Measurements from ENCODE around the gene RAD18.

RAD18 gene, protein sequence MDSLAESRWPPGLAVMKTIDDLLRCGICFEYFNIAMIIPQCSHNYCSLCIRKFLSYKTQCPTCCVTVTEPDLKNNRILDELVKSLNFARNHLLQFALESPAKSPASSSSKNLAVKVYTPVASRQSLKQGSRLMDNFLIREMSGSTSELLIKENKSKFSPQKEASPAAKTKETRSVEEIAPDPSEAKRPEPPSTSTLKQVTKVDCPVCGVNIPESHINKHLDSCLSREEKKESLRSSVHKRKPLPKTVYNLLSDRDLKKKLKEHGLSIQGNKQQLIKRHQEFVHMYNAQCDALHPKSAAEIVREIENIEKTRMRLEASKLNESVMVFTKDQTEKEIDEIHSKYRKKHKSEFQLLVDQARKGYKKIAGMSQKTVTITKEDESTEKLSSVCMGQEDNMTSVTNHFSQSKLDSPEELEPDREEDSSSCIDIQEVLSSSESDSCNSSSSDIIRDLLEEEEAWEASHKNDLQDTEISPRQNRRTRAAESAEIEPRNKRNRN

DNA sequence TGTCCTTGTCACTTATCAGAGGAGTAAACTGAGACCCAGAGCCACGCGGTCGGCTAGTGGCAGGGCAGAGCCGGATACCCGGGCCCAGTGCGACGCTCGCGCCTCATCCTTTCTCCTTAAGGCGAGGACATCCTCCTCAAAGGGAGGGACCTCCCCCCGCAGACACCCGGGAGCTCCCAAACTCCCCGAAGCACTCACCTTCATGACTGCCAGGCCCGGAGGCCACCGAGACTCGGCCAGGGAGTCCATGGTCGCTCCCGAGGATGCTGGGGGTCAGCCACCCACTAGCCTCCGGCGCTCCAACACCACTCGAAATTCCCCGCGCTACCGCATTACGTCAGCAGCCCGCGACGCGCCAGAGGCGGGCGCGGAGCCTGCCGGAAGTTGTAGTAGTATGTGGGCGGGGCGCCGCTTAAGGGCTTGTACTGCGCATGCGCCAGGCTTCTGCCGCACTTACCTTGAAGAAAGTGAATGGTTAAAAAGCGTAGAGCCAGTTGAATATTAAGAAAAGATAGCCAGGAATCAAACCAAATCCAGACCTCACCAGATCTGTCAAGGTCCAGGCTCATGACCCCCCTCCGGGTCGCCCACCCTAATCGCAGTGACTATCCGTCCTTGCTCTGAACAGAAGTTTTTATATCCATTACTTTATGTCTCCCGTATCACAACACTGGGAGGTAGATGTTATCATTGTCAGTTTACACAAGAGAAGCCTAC, at the start of gene RAD18:
RAD18 (minus strand) TSS at position 336 of the 717 bp plus-strand sequence; CDS start at position 249, 87 bp downstream.
- DNase-seq, result peak; percentile 97

DNA sequence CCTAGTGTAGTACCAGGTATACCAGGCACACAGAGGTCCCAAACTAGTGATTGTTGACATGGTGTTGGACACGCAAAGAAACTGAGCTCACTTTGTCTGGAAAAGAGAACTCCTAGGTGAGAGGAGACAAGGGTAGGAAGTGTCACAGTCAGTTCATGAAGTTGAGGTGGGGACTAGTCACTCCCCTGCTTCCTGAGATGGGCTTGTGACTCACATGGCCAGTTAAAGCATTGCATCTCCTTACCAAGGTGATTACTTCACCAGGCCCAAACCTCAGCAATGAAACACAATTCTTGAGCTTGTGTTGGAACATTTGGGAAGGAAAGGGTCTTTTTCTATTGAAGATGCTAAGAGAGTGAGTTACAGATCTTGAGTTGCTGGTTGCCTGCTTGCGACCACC, 49.2 kb upstream of the RAD18 start:
- no peak for DNase-seq

DNA sequence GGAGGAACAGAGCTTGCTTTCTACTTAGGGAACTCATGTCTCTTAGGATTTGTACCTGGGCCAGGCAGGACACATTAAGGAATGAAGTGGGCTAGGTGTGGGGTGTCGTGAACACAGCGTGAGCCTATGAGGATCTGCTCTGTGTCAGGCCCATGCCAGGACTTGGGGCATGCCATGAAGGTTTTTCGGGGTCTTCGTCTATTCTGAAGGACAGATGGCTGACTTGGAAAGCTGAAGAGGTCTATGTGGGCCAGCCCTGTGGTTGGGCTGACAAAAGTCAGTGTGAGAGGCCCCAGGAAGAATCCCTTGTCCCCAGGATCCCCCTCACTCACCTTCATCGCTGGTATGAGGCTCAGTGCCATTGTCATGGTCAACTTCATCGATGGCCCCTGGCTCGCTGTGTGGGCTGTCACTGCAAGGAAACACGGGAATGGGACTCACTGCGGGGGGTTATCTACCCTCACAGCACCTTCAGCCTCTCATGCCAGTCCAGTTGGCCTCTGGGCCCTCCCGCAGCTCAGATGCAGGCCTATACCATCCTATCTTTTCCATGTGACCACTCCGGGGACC, 46.8 kb upstream of the RAD18 start:
- no peak for DNase-seq

DNA sequence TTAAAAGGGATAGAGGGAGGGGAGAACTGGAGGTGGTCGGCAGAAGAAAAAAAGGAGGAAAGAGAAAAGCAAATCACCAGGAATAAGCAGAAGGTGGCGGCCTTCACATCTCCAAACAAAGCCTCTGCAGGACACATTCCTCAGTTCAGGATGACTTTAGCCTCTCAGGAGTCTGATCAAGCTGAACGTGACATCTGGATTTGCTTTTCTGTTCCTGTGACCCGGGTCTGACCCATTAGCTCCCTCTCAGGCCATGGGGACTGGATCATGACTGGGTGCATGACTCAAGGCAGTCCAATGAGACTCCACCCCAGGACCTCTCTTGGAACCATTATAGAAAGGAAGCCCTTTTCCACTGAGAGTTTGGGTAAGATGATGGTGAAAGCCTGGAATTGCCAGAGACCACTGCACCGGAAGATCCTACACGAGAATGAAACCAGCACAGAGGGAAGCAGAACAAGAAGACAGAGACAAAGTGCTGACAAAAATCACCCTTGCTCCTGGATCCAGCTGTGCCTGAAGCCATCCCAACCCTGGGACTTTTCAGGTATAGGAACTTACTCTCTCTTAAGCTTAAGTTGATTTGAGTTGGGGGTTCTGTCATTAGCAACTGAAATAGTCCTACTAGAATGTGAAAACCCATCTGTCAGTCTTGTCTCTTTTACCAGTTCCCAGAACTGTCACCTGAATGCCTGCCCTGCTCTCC, 45.4 kb upstream of the RAD18 start:
- DNase-seq, result no peak

DNA sequence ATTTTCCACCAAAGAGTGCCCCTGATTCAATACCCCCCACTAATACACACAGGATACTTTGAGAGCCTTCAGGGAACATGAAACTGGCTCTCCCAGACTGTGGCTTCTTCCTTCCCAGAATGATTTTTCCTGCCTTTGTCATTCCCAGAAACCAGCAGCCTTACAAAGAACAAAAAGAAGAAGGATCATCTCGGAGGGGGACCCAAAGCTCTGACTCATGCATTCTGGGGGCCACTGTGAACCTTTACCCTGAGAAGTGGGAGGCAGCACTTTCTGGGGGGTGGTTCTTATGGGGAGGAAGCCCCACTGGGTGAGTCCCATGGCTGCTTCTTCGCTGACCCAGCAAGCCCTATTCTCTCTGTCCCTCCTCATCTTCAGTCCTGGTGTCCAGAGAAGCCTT, 44.7 kb upstream of the RAD18 start:
- no peak for DNase-seq

DNA sequence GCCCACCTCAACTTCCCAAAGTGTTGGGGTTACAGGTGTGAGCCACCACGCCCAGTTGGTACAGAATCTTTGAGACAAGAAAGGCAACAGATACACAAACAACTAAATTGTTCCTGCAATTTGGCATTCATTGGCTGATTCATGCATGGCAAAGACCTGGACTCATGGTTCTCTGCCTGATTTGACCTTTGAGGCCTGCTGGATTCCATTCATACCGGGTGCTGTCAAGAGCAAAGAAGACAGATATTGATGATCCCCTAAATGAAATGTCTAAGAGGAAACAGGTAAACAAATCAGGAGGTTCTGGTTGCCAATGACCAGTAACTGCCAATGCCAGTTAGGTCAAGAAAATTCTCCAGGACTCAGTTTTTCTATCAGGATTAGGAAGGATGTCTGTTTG, 43.9 kb upstream of the RAD18 start:
- no peak for DNase-seq

DNA sequence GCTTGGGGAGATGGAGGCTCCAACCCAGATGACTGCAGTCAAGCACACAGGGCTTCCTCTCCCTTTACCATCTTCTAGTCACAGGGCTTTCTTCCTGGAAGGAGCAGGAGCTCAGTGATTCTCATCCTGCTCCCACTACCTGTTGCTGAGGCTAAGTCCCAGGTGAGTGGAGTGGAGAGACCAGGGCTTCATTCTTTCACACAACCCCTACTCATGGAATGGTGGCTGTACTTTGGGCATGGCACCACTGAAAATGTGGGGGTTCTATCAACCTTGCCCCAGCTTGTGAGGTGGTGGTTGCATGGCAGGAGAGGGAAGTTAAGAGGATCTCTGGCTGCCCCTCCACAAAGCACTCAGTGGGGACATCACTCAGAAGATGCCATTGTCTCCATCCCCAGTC, 36.8 kb upstream of the RAD18 start:
- DNase-seq, result no peak

DNA sequence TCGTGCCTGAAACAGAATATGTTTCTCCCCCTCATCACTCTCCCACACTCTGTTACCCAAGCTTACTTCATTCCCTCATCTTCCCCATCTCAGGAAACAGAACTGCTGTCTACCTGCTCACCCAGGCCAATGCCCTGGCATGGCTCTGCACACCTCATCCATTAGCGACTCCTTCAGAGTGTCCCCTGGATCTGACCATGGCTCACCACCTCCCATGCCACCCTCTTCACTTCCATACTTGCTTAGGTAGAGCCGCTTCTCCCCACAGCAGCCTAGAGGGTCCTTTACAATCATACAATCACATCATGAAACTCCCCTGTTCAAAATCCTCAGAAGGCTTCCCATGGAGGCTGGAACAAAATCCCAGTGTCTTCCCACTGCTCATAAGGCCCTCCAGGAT, 33.9 kb upstream of the RAD18 start:
- DNase-seq, result no peak

DNA sequence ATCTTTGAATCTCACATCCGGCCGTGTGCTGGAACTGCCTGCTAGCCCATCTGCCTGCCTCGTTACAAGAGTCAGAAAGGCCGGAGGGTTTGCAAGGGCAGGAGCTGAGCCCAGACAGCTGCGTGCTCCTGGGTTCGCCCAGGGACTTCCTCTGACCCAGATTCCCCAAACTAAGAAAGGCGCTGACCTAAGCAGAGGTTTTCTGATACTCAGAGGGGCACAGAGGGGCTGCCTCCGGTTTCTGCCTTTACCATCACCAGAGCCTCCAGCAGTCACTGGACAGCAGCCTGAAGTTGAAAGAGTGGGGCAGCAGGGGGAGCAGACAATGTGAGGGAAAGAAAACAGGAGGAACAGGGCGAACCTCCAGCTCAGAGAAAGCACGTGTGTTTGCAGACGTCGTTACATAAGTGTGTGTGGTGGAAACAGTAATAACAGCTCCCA, 33.4 kb upstream of the RAD18 start:
- DNase-seq, result no peak

DNA sequence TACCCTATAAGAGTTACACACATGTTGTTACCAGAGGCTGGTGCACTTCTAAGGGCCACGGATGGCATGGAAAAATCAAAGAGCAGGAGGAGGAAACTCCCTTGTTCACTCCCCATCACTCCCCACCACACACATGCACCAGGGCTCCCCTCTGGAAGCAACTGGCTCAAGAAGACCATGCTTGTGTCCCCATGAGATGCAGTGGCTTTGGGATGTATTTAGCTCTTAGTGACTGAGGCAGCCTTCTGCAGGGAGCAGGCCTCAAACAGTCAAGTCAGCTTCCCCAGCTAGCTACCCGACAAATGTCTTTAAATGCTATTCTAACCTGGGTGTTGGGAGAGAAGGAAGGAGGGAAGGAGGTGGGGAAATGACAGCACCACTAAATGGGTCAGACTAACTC, 32.9 kb upstream of the RAD18 start:
- DNase-seq, result no peak

DNA sequence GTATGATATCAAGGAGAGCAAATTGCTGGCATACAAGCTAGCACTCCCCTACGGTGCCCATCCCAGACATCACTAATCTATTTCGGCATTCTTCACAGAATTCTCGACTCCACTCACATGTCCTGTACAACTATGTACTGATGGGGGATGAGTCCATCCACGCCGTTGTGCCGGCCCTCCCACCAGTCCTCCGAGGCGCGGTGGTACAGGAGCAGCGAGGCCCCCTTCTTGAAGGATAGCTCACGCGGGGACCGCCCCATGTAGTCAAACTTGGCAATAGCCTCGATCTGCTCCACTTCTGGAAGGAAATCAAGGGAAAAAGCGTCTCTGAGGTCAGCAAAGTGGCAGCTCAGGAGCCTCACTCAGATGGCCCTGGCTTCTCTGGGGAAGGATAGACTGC, 31.0 kb upstream of the RAD18 start:
- DNase-seq, result no peak

DNA sequence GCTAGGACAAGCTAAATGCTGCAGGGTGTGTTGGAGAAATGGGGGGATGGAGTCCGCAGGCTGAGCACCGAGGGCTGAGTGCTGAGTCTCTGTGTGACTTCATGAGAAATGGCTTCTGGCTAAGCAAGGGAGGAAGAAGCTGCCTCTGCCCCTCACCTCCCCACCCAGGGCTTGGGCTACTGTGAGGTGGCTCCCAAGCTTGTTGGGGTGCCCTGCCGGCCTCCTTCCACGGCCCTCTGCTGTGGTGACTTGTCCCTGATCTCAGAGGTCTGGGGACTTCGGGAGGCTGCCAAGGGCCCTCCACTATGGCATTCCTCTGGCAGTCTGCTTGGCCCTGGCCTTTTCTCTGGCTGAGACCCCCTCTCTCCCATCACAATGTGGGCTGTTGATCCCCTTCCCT, 30.1 kb upstream of the RAD18 start:
- DNase-seq, result no peak

DNA sequence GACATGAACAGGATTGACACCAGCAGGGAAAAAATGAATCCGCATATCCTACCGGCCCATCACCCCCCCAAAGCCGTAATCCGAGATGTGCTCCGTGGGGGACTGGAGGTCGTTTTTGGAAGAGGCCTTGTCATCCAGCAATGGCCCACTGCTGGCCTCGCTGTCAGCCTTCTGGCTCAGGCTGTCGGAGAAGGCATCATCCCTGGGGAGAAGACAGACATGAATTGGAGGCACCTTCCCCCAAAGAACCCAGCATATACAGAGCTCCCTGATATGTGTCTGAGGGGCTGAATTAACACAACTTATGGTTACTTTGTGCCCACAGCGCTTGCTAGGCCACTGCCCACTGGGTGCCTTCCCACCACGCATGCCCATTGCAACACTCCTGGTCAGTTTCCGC, 29.6 kb upstream of the RAD18 start:
- DNase-seq, result no peak

DNA sequence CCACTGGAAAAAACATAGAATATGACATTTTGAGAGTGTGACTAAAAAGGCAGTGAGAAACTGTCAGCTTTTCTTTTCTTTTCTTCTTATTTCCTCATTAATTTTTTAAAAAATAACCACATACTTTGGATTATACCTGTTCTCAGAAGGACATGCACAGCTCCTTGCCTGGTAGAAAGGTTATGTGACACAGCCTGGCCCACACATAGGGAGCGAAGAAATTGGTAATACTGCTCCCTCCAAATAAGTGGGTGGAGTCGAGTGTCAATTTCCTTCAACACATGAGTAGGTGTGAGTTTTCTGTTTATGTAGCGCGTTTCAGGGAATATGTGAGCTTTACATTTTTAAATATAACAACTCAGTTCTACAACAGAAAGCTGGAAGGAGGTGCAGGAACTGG, 28.9 kb upstream of the RAD18 start:
- no peak for DNase-seq

DNA sequence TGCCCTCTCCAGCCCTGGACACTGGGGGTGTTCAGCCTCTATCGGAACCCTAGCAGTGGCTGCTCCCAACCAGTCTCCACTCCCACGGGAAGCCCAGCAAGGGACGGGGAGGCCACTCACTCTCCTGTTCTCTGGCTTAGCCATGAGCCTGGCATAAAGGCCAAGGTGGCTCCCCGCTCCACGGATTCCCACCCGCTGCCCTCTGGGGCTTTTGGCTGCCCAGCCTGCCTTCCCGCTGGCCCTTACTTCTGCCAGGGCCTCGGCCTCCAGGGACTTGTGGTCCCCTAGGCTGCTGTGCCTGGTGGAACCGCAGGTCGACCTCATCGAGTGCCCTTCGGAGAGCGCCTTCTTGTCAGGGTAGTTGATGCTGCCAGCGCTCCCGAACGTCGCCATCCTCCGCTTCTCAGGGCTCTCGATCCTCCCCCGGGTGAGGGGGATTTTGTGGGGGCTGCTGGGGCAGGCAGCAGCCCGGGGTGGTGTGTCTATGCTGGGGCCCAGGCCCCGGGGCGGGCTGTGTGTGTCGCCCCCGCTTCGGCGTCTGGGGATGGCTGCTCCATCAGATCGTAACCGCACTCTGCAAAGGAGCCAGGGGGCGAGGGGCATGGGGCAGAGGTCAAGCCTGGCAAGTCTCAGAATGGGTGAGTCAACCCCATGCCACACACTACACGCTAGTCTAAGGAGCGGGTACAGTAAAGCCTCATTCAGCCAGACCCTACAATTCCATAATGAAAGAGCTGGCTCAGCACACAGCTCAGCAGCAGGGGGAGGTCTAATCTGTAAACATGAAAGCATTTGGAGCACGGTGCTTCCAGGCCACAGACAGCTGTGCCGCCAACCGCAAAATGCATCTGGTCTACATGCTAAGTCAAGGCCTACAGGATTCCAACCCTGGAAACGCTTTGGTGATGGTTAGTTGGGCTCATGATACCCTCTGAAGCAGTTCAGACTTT, 27.3 kb upstream of the RAD18 start:
- no peak for DNase-seq

DNA sequence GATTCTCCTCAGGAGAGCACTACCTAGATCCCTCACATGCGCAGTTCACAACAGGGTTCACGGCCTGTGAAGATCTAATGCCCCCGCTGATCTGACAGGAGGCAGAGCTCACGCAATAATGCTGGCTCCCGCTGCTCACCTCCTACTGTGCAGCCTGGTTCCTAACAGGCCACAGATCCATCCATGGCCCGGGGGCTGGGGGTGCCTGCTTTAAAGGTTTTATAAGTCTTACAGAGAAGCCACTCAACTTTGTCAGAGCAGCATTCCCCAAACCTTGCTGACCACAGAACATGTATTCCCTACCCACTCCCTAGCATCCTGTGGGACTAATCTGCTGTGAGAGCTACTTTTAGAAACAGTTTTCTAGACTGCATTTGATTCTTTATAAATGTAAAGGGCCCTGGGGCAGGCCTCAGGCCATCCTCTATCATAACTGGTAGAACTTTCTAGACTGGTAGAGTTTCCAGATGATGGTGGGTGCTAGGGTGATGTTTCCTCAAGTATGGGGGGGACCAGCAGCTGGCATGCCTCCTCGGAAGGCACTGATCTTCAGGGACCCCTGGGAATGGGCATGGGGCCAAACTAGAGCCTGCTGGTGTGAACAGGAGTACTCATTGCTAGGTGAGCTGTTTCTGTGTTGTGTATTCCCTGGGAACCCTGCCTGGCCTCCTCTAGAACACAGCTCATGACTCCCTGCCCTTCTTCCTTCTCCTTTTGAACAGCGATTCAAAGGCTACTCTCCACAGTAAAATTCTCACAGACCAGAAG, 25.7 kb upstream of the RAD18 start:
- no peak for DNase-seq

DNA sequence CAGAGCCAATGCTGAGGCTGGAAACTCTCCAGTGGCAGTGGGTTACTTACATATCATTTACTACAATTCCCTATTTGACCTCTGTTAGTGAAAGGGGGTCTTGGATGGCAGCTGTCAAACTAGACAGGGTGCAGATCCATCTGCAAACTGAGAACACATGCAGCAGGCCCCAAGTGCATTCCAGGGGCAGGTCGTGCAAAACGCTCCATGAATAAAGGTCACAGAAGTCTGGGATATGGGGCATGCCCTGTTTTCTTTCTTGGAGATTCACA, 25.0 kb upstream of the RAD18 start:
- no peak for DNase-seq

DNA sequence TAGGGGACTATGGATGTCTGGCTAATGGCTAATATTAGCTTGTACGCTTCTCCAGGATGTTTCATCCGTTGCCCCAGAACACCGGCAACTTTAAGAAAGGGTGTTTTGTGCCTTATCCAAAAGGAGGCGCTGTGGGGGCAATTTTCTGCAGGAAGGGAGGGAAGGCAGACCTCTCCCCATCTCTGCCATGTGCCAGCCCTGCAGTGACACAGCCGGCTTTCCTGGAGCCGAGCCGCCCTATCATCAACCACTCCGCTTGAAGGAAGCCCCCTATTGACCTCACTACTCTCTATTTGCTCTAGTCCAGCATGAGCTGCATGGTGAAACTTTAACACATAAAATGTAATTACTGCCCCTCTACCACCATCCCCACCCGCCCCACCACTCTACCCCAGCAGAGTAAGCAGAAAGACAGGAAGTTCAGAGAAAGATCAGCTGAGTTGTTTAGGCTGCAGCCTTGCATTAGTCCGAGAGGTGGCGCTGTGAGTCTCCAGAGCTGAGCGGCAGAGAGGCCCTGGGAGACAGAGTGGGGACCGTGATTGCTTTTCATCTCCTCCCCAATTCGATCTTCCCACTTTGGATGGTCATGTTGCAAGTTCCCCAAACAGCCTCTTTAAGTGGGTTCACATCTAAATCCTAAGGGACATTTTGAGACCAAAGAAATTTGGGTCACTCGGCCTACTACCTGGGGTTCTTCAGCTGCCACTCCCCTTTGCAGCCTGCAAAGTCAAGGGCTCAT, 24.5 kb upstream of the RAD18 start:
- DNase-seq, result peak; percentile 79

DNA sequence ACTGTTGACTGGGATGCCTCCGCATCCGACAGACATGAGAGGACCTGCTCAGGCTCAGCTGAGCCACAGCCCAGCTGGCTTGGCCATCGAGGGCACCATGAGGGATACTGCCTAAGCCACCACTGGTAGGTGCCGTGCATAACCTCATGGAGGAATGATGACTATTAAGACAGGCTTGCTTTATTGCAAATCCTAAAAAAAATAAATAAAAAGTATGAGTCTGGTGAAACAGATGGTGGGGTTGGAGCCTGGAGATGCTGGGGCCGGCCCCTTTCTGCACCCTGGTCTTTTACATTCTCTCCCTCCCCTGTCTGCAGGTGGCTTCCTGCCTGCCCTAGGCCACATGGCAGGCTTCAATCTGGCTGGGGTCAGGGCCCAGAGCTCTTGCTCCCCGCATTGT, 24.0 kb upstream of the RAD18 start:
- DNase-seq, result no peak

DNA sequence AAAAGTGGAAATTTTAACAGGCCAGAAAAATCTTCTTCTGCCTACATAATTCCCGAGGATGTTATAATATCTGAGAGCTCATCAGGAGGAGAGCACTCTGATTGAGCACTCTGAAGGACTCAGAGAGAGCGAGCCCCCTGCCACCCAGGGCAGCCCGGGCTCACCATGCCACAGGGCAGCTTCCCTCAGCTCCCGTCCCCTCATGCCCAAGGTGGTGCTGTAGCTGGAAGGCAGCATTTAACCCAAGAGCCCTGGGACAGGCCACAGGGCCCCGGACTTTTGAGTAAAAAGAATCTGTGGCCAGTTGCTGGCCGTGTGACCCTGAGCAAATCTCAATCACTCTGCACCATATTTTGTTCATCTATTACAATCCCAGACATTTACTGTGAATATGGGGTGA, 23.5 kb upstream of the RAD18 start:
- DNase-seq, result no peak

DNA sequence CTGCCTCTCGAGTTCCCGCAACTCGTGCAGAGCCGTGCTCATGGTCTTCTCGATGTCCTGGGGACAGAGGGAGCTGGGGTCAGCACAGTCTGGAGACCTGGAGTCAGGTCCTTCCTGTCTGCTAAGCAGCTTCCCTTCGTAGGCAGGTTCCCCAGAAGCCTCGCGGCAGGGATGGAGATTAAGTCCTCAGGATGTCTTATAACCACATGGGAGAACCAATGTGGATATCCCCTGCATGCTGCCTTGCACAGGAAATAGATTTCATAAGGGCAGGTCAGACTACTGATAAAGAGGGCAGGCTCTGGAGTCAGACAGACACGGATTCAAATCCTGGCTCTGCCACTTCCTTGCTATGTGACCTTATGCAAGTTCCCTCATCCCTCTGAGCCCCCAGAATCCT, 22.6 kb upstream of the RAD18 start:
- DNase-seq, result no peak

All from activated CD8-positive, alpha-beta memory T cell treated with anti-CD3 and anti-CD28 coated beads, Interleukin-2, amount 50 U/mL, for 48 hours (primary cell).